GM12892 (cell line): ENCODE measurements around the gene IGLL5. TPM values are rescaled to one million over a fixed set of nuclear protein-coding genes. Genes with fewer than 3 reads are reported as not detected.

Experiments used
- DNase-seq: peaks from one replicate; pipeline ENCODE4 v3.0.0; 2011; ENCODE audit not compliant: insufficient read length
- FAIRE-seq: peaks from 2 replicates; lab custom pipeline; 2011; peaks lifted over from hg19 to GRCh38; lab: Jason Lieb, UNC
- POLR2A ChIP-seq: IDR thresholded peaks from 2 replicates; pipeline ENCODE4 v1.6.1; 2011; ENCODE audit warnings: low read depth, low read length, control low read depth
- POLR2AphosphoS5 ChIP-seq: IDR thresholded peaks from 2 replicates; pipeline ENCODE4 v1.6.1; 2011; ENCODE audit warnings: low read depth, low read length, control low read depth
- TAF1 ChIP-seq: IDR thresholded peaks from 2 replicates; pipeline ENCODE4 v1.6.1; 2011; ENCODE audit warnings: low read depth, mild to moderate bottlenecking, control low read depth, low read length, borderline replicate concordance
- polyA plus RNA-seq: library from polyadenylated mRNA; unstranded; fragments of >200 nt; gene quantifications from one replicate; pipeline ENCODE4 v1.2.1, GENCODE V29; 2012; ENCODE audit warnings: missing spikeins, inconsistent platforms; ENCODE audit not compliant: missing spikeins

Gene IGLL5
- polyA plus RNA-seq, result 20.3 TPM

DNA sequence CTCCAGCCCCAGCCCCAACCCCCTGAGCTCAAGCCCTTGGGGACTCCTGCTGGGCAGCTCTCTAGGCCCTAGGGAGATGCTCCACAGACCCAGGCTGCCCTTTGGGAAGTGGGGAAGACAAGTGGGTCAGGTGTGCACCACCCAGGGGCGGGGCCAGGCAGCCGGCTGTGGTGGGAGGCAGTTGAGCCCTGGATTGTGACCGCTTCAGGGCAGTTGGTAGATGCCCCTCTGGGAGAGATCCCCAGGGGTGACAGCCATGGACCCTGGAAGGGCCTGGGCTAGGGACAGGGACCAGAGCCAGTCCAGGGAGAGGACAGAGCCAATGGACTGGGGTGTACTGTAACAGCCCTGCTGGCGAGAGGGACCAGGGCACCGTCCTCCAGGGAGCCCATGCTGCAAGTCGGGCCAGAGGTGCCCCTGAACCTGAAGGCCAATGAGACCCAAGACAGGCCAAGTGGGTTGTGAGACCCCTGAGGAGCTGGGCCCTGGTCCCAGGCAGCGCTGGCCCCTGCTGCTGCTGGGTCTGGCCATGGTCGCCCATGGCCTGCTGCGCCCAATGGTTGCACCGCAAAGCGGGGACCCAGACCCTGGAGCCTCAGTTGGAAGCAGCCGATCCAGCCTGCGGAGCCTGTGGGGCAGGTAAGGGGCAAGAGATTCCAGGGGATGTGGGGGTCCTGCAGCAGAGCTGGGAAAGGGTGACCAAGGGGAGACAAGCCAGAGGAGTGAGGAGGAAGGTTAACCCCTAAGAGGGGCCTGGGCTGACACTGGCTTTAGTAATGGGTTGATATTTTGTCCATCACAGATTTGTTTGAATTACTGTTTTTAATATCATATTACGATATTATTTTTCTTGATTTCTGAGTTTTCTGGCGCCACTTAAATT, at the start of gene IGLL5:
Gene IGLL5 (plus strand): TSS at position 196 of the 883 bp plus-strand sequence. CDS start 238 bp downstream, at position 434.
- FAIRE-seq (peak; percentile 27), DNase-seq (no peak)
- TF ChIP-seq POLR2AphosphoS5 (peak; percentile 46; the same call in 1 of the 2 replicates), TAF1 (no peak), POLR2A (0 out of 2 replicates have a peak, but pooled peaks have one; percentile 22)

DNA sequence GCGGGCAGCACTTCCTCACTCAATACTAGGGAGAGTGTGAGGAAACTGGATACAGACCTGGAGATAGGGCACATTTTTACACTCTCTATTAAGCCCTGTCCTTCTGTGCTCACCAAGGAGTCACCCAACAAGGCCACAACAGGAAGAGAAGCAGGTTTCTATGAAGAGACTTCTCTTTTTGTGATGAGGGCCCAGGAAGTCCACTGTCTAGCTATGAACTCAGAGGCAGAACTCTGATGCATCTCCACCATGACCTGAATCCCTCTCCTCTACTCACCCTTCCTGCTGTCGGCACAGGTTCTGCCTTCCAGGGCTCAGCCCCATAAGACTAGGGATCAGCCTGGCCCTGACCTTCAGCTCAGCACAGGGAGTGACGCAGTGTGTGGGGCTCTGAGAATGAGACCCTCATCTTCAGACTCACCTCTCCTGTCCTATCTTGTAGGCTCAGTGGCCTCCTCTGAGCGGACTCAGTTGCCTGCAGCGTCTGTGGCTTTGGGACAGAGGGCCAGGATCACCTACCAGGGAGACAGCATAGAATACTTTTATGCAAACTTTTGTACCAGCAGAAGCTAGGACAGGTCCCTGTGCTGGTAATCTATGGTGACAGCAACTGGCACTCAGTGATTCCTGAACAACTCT, 49.3 kb upstream of the IGLL5 start:
- TF ChIP-seq POLR2A, result no peak
- no peak for TF ChIP-seq TAF1
- FAIRE-seq (peak; percentile 74), DNase-seq (no peak)

DNA sequence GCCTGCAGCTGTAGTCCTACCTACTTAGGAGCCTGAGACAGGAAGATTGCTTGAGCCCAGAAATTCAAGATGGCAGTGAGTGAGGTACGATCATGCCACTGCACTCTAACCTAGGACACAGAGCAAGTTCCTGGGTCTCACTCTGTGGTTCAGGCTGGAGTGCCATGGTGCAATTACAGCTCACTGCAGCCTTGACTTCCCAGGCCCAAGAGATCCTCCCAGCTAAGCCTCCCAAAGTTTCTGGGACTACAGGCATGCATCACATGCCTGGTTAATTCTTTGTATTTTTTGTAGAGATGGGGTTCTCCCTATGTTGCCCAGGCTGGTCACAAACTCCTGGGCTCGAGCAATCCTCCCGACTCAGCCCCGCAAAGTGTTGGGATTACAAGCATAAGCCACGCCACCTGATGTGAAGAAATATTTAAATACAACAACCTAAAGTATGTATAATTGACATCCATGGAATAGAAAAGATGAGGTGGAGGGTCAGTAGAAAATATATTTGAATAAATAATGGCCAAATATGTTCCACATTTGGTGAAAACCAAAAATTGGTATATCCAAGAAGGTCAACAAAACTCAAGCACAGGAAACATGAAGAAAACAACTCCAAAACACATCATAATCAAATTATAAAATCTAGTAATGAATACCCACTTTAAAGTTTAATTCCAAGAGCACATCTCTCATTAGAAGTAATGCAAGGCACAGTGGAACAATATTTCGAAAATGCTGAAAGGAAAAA, 47.9 kb upstream of the IGLL5 start:
- FAIRE-seq, result no peak
- TF ChIP-seq POLR2A, result no peak
- TF ChIP-seq POLR2AphosphoS5, result no peak
- TF ChIP-seq TAF1, result no peak
- no peak for DNase-seq

DNA sequence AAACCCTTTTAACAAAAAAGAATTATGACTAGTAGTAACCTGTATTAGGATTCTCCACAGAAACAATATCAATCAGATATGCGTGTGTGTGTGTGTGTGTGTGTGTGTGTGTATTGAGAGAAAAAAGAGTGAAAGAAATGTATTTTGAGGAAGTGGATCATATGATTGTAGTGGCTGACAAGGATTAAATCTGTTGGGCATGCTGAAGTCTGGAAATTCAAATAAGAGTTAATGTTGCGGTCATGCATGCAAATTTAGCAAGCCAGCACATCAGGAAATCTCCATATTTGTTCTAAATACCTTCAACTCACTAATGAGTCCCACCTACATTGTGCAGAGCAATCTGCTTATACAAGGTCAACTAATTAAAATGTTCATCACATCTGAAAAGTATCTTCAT, 46.8 kb upstream of the IGLL5 start:
- no peak for TF ChIP-seq POLR2AphosphoS5
- no peak for TF ChIP-seq TAF1
- no peak for TF ChIP-seq POLR2A
- FAIRE-seq (peak; percentile 44), DNase-seq (no peak)

DNA sequence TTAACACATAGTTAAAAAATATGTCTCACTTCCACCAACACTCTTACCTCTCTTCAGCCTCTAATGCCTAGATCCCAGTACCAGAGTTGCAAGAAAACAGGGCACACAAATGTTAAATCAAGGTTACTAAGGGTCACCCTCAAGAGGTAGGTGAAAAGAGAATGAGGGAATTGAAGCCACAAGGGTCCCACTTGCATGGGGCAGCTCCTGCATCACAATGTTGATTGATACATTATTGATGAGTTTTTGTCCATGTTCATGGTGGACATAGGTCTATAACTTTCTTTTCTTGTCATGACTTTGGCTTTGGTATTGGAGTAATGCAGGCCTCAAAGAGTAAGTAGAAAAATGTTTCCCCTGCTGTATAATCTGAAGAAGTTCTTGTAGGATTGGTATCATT, 46.0 kb upstream of the IGLL5 start:
- DNase-seq, result no peak
- TF ChIP-seq POLR2AphosphoS5, result no peak
- TF ChIP-seq TAF1, result no peak
- no peak for FAIRE-seq

DNA sequence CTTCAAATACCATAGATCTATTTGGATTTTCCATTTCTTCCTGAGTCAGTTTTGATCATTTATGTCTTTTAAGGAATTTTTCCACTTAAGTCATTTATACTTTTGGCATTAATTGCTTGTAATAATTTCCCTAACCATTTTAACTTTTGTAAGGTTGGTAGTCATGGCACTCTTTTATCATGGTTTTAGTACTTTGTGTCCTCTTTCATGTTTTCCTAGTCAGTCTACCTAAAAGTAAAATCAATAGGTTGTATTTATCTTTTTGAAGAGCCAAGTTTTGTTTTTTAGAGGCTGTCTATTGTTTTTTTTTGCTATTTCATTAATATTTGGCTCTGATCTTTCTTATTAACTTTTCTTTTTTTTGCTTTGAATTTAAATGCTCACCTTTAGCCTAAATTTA, 45.5 kb upstream of the IGLL5 start:
- DNase-seq, result no peak
- FAIRE-seq, result no peak
- TF ChIP-seq POLR2A, result no peak
- TF ChIP-seq POLR2AphosphoS5, result no peak
- TF ChIP-seq TAF1, result no peak

DNA sequence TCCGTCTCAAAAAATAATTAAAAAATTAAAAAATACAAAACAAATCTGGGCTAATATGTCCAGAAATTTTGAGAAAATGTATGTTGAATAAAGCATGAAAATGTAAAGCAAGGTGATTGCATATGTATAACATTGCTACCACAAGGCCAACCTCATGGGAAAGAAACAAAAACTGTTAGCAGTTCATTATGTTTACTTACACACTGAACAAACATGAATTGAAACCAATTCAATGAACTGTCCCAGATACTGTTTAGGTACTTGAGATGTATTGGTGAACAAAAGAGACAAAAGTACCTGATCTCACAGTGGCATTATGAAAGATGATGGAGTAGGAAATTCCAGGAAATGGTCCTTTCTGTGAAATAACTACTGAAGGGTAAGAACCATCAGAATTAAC, 43.8 kb upstream of the IGLL5 start:
- DNase-seq (no peak), FAIRE-seq (peak; percentile 70)
- TF ChIP-seq POLR2AphosphoS5, result no peak
- no peak for TF ChIP-seq TAF1
- TF ChIP-seq POLR2A, result no peak

DNA sequence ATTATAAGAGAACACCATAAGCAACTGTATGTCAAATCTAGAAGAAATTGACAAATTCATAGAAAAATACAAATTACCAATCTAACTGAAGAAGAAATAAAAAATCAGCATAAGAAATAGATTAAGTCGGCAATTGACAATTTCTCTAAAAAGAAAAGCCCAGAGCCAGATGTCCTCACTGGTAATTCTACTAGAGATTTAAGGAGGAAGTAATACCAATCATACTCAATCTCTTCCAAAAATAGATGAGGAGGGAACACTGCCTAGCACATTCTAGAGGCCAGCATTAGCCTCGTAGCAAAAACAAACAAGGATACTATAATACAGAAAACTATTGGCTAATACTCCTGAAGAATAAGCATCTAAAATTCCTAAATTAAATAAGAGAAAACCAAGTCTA, 40.4 kb upstream of the IGLL5 start:
- TF ChIP-seq POLR2AphosphoS5, result no peak
- no peak for TF ChIP-seq TAF1
- no peak for TF ChIP-seq POLR2A
- DNase-seq, result no peak
- FAIRE-seq, result no peak

DNA sequence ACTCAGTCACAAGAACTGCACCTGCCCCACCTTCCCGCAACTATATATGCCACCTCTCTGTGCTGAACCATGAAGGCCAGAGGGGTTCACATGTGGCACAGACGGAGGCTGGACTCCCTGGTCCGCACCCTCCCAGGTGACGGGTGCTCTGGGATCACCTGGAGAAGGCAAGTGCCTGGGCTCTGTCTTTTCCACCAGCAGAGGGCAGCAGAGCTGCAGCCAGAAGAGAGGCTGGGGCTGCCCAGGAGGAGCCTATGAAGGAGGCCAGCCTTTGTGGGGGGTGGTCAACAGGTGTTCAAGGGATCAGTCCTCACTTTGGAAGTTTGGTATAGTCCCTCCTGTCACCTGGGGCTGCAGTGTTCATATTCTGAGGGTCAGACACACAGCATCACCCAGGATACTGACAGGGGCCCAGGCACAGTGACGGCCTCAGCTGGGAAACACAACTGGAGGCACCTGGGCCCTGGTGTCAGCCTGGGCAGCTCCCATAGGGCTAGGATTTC, 39.2 kb upstream of the IGLL5 start:
- TF ChIP-seq POLR2A (no peak), TAF1 (no peak), POLR2AphosphoS5 (no peak)
- FAIRE-seq, result peak; percentile 92

DNA sequence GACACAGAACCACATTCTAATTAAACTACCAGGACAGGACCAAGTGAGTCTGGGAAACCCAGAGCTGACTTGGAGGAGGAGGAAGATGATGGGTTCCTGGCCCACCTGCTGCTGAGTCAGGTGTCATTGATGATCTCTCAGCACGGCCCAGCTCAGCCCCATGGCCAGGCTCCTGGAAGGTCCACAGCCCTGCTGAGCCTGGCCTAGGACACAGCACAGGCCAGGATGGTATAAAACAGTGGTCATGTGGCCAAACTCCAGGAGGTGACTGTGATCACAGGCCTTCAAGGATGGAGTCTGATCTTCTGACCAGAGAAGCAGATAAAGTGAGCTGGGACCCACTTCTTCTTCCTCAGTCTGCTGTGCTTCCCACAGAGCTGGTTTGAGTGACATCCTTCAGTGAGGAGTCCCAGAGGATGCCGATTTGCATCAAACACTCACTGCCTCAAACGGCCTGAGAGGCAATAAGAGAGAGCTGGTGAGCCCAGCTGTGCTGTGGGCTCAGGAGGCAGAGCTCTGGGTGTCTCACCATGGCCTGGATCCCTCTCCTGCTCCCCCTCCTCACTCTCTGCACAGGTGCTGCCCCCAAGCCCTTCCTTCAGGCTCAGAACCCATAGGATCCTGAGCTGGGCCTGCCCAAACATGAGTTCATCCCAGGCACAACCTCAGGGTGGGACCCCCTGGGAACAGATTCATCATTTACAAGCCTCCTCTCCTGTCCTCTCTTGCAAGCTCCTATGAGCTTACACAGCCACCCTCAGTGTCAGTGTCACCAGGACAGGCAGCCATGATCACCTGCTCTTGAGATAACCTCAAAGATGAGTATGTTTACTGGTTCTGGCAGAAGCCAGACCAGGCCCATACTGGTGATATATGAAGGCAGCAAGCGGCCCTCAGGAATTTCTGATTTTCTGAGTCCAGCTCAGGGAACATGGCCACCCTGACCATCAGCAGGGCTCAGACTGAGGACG, 37.7 kb upstream of the IGLL5 start:
- FAIRE-seq, result peak; percentile 91
- TF ChIP-seq POLR2AphosphoS5 (no peak), TAF1 (no peak), POLR2A (no peak)

More for the DNA sequence above, 39.2 kb upstream of the IGLL5 start:
- DNase-seq, result no peak

DNA sequence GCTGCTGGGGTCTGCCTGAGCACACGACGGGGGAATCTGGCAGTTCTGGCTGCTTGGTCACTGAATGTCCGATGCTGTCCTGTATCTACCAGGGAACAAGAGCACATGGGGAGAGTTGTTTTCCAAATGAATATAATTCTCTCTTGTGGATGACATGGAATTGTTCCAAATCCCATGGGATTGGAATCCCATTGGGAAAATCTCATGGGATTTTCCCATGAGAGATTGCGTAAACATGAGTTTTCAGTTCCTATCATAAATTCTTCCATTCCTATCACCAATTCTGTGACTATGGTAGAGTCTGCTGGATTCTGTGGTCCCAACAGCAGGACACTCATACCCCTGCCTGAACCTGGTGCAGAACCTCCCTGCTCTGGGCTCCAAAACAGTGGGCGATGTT, 35.6 kb upstream of the IGLL5 start:
- FAIRE-seq, result no peak
- no peak for DNase-seq
- TF ChIP-seq POLR2A (no peak), TAF1 (no peak), POLR2AphosphoS5 (no peak)

More for the DNA sequence above, 37.7 kb upstream of the IGLL5 start:
- DNase-seq, result no peak
